CD8-positive, alpha-beta memory T cell (primary cell): ENCODE data around the gene TRMT44. TPM values are rescaled to one million over a fixed set of nuclear protein-coding genes. Genes with fewer than 3 reads are reported as not detected.

Experiments
- CTCF ChIA-PET: fragments of 350-600 bp; sonication (Branson Sonifier 250); formaldehyde crosslinking; loops from one replicate; lab custom pipeline; 2021; ENCODE audit warnings: antibody characterized with exemption; lab: Charles Lee
- POLR2A ChIA-PET: fragments of 350-600 bp; sonication (Branson Sonifier 250); formaldehyde crosslinking; loops from one replicate; lab custom pipeline; 2021; ENCODE audit warnings: antibody characterized with exemption; lab: Charles Lee
- DNase-seq, 5 donors: peaks; one replicate each; pipeline versions ENCODE4 v3.0.0 to v3.0.0-alpha.2; 2020 to 2022; ENCODE audit warnings: mixed read lengths in 1 of 5
- H3K27ac ChIP-seq: one replicate; pipeline ENCODE4 v1.7.0; 2013; ENCODE audit warnings: low read depth, mild to moderate bottlenecking, low read length, moderate library complexity
- H3K27me3 ChIP-seq: 2 replicates; pipeline ENCODE4 v1.7.0; 2013; ENCODE audit warnings: low read length, mild to moderate bottlenecking; ENCODE audit not compliant: insufficient read depth, poor library complexity, severe bottlenecking
- H3K36me3 ChIP-seq: 2 replicates; pipeline ENCODE4 v1.7.0; 2013; ENCODE audit warnings: mild to moderate bottlenecking, low read length, moderate library complexity; ENCODE audit not compliant: insufficient read depth
- H3K4me1 ChIP-seq: 2 replicates; pipeline ENCODE4 v1.7.0; 2013; ENCODE audit warnings: mild to moderate bottlenecking, low read length, moderate library complexity; ENCODE audit not compliant: insufficient read depth
- H3K4me3 ChIP-seq: 2 replicates; pipeline ENCODE4 v1.7.0; 2013; ENCODE audit warnings: mild to moderate bottlenecking, low read length
- H3K9me3 ChIP-seq: 2 replicates; pipeline ENCODE4 v1.7.0; 2013; ENCODE audit warnings: mild to moderate bottlenecking, low read length
- H3K27ac Mint-ChIP-seq, 8 donors: one replicate each; pipeline ENCODE4 v1.8.0; 2020 to 2021; ENCODE audit warnings: mixed read lengths in 8 of 8, mild to moderate bottlenecking in 6 of 8, inconsistent platforms in 3 of 8, moderate library complexity in 3 of 8
- H3K27me3 Mint-ChIP-seq, 2 donors: one replicate each; pipeline ENCODE4 v1.8.0; 2020 to 2021; ENCODE audit warnings: mixed read lengths in 2 of 2, mild to moderate bottlenecking in 1 of 2, moderate library complexity in 1 of 2
- H3K36me3 Mint-ChIP-seq, 3 donors: one replicate each; pipeline ENCODE4 v1.8.0; 2020 to 2021; ENCODE audit warnings: mixed read lengths in 3 of 3, inconsistent platforms in 1 of 3, mild to moderate bottlenecking in 1 of 3
- H3K4me1 Mint-ChIP-seq, 3 donors: one replicate each; pipeline ENCODE4 v1.8.0; 2020 to 2021; ENCODE audit warnings: mixed read lengths in 3 of 3, inconsistent platforms in 1 of 3, mild to moderate bottlenecking in 1 of 3
- H3K4me3 Mint-ChIP-seq, 7 donors: one replicate each; pipeline ENCODE4 v1.8.0; 2020 to 2021; ENCODE audit warnings: mixed read lengths in 7 of 7, mild to moderate bottlenecking in 6 of 7, moderate library complexity in 4 of 7, inconsistent platforms in 2 of 7
- H3K9me3 Mint-ChIP-seq, 5 donors: one replicate each; pipeline ENCODE4 v1.8.0; 2020 to 2022; ENCODE audit warnings: mixed read lengths in 5 of 5, mild to moderate bottlenecking in 3 of 5, moderate library complexity in 2 of 5, inconsistent platforms in 1 of 5
- polyA plus RNA-seq: library from polyadenylated mRNA; unstranded; fragments of 300-500 nt; fragmentation: Illumina TruSeq; gene quantifications from one replicate; pipeline ENCODE4 v1.2.3, GENCODE V29; 2021
- total RNA-seq, 2 experiments: library from RNA; stranded (reverse); gene quantifications; one replicate each; pipeline ENCODE4 v1.2.3, GENCODE V29; 2021

The TRMT44 gene
- total and polyA plus RNA-seq, 3 experiments from 2014 or later: 13.8 to 25.6 (median 25.2) TPM

- POLR2A ChIA-PET: no interaction called here
- CTCF ChIA-PET: interaction anchor here (1.4 kb wide), 1 partner anchor 11 kb away, joined by 6 read pairs; no protein-coding TSS in a partner anchor
- H3K4me3 ChIP-seq: no peak overlapping the region
- no peak overlapping the region for H3K27ac ChIP-seq
- Mint-ChIP-seq H3K36me3 (peaks cover 4 to 86% (median 14%) of the 10 kb centered on the region in 3 donors), H3K27ac (peak overlapping the region in 1 of 8 donors; percentile 1), H3K4me3 (no peak overlapping the region), H3K27me3 (peaks cover 0 to 1% of the 10 kb centered on the region in 2 donors), H3K4me1 (no peaks in the 10 kb centered on the region), H3K9me3 (no peaks in the 10 kb centered on the region)
- H3K9me3 ChIP-seq: no peaks in the 10 kb centered on the region
- DNase-seq: no peak
- H3K36me3 ChIP-seq: peaks cover 40% of the 10 kb centered on the region
- no peaks in the 10 kb centered on the region for H3K4me1 ChIP-seq
- no peaks in the 10 kb centered on the region for H3K27me3 ChIP-seq
Measured at GRCh38 chr4:8457646-8458252, 17.2 kb downstream of the TRMT44 start.

- ChIA-PET POLR2A (no interaction called here), CTCF (interaction anchor here (1.3 kb wide), 1 partner anchor 8 kb away, joined by 4 read pairs; no protein-coding TSS in a partner anchor)
- no peaks in the 10 kb centered on the region for H3K27me3 ChIP-seq
- no peaks in the 10 kb centered on the region for H3K9me3 Mint-ChIP-seq
- no peak overlapping the region for H3K27ac ChIP-seq
- H3K36me3 Mint-ChIP-seq: peaks cover 0 to 83% (median 11%) of the 10 kb centered on the region in 3 donors
- no peaks in the 10 kb centered on the region for H3K4me1 Mint-ChIP-seq
- no peak overlapping the region for H3K4me3 ChIP-seq
- no peak overlapping the region for H3K27ac Mint-ChIP-seq
- H3K9me3 ChIP-seq: no peaks in the 10 kb centered on the region
- no peak for DNase-seq
- H3K4me3 Mint-ChIP-seq: no peak overlapping the region
- peaks cover 0 to 1% of the 10 kb centered on the region in 2 donors for H3K27me3 Mint-ChIP-seq
- H3K36me3 ChIP-seq: peaks cover 28% of the 10 kb centered on the region
- no peaks in the 10 kb centered on the region for H3K4me1 ChIP-seq
Measured at GRCh38 chr4:8459867-8460445, 19.4 kb downstream of the TRMT44 start.

GRCh38 chr4:8461086-8461485 is 20.5 kb downstream of the TRMT44 start:
- peaks cover 5 to 83% (median 14%) of the 10 kb centered on the region in 3 donors for H3K36me3 Mint-ChIP-seq
- H3K4me1 ChIP-seq: no peaks in the 10 kb centered on the region
- ChIA-PET CTCF (no interaction called here), POLR2A (no interaction called here)
- H3K27ac ChIP-seq: no peak overlapping the region
- H3K27me3 Mint-ChIP-seq: peaks cover 0 to 1% of the 10 kb centered on the region in 2 donors
- no peaks in the 10 kb centered on the region for H3K27me3 ChIP-seq
- no peak for DNase-seq
- H3K4me1 Mint-ChIP-seq: no peaks in the 10 kb centered on the region
- H3K36me3 ChIP-seq: peaks cover 28% of the 10 kb centered on the region
- no peak overlapping the region for H3K4me3 Mint-ChIP-seq
- no peaks in the 10 kb centered on the region for H3K9me3 Mint-ChIP-seq
- H3K27ac Mint-ChIP-seq: no peak overlapping the region
- no peak overlapping the region for H3K4me3 ChIP-seq
- H3K9me3 ChIP-seq: no peaks in the 10 kb centered on the region

- no peak overlapping the region for H3K27ac Mint-ChIP-seq
- Histone ChIP-seq H3K9me3 (no peaks in the 10 kb centered on the region), H3K27ac (no peak overlapping the region), H3K4me1 (no peaks in the 10 kb centered on the region), H3K4me3 (no peak overlapping the region), H3K27me3 (no peaks in the 10 kb centered on the region), H3K36me3 (peaks cover 25% of the 10 kb centered on the region)
- POLR2A ChIA-PET: no interaction called here
- no peak overlapping the region for H3K4me3 Mint-ChIP-seq
- no peaks in the 10 kb centered on the region for H3K4me1 Mint-ChIP-seq
- H3K27me3 Mint-ChIP-seq: peaks cover 0 to 1% of the 10 kb centered on the region in 2 donors
- peaks cover 5 to 83% (median 12%) of the 10 kb centered on the region in 3 donors for H3K36me3 Mint-ChIP-seq
- CTCF ChIA-PET: no interaction called here
- no peaks in the 10 kb centered on the region for H3K9me3 Mint-ChIP-seq
- no peak for DNase-seq
Measured at GRCh38 chr4:8461616-8462015, 21.0 kb downstream of the TRMT44 start.

- H3K4me1 ChIP-seq: no peaks in the 10 kb centered on the region
- no peaks in the 10 kb centered on the region for H3K27me3 Mint-ChIP-seq
- ChIA-PET POLR2A (no interaction called here), CTCF (no interaction called here)
- no peak for DNase-seq
- H3K4me1 Mint-ChIP-seq: no peaks in the 10 kb centered on the region
- H3K4me3 Mint-ChIP-seq: no peak overlapping the region
- no peaks in the 10 kb centered on the region for H3K9me3 Mint-ChIP-seq
- no peak overlapping the region for H3K27ac ChIP-seq
- H3K27ac Mint-ChIP-seq: no peak overlapping the region
- H3K36me3 ChIP-seq: peaks cover 17% of the 10 kb centered on the region
- no peaks in the 10 kb centered on the region for H3K9me3 ChIP-seq
- no peaks in the 10 kb centered on the region for H3K27me3 ChIP-seq
- H3K36me3 Mint-ChIP-seq: peaks cover 5 to 87% (median 16%) of the 10 kb centered on the region in 3 donors
- H3K4me3 ChIP-seq: no peak overlapping the region
Measured at GRCh38 chr4:8463811-8464210, 23.2 kb downstream of the TRMT44 start.

- ChIA-PET CTCF (no interaction called here), POLR2A (no interaction called here)
- Mint-ChIP-seq H3K9me3 (no peaks in the 10 kb centered on the region), H3K36me3 (peaks cover 5 to 87% (median 16%) of the 10 kb centered on the region in 3 donors), H3K4me3 (no peak overlapping the region), H3K4me1 (no peaks in the 10 kb centered on the region), H3K27me3 (no peaks in the 10 kb centered on the region), H3K27ac (no peak overlapping the region)
- Histone ChIP-seq H3K4me3 (no peak overlapping the region), H3K27ac (no peak overlapping the region), H3K9me3 (no peaks in the 10 kb centered on the region), H3K27me3 (no peaks in the 10 kb centered on the region), H3K4me1 (no peaks in the 10 kb centered on the region), H3K36me3 (peaks cover 17% of the 10 kb centered on the region)
- no peak for DNase-seq
Measured at GRCh38 chr4:8464381-8464780, 23.8 kb downstream of the TRMT44 start.

- Mint-ChIP-seq H3K4me3 (no peak overlapping the region), H3K27ac (no peak overlapping the region), H3K4me1 (no peaks in the 10 kb centered on the region), H3K27me3 (no peaks in the 10 kb centered on the region), H3K36me3 (peaks cover 5 to 87% (median 13%) of the 10 kb centered on the region in 3 donors), H3K9me3 (no peaks in the 10 kb centered on the region)
- Histone ChIP-seq H3K36me3 (peaks cover 17% of the 10 kb centered on the region), H3K9me3 (no peaks in the 10 kb centered on the region), H3K4me3 (no peak overlapping the region), H3K27me3 (no peaks in the 10 kb centered on the region), H3K27ac (no peak overlapping the region), H3K4me1 (no peaks in the 10 kb centered on the region)
- ChIA-PET POLR2A (no interaction called here), CTCF (interaction anchor here (0.7 kb wide), 1 partner anchor 452 kb away, joined by 3 read pairs; no protein-coding TSS in a partner anchor)
- no peak for DNase-seq
Measured at GRCh38 chr4:8465615-8466611, 25.3 kb downstream of the TRMT44 start.
